Neuron (in vitro differentiated cells): ENCODE measurements around the gene LBP.
"Not testable (repeated sequence)": the region's sequence is repeated elsewhere in the genome, so short reads cannot be mapped to it uniquely, and the experiment has no call there.

Source experiments
- H2AFZ ChIP-seq: one replicate; pipeline ENCODE4 v1.6.1; 2013; ENCODE audit warnings: low read depth, mild to moderate bottlenecking, inconsistent platforms, low read length, moderate library complexity
- H3K27me3 ChIP-seq: one replicate; pipeline ENCODE4 v1.6.1; 2013; ENCODE audit warnings: low read length; ENCODE audit not compliant: insufficient read depth
- H3K36me3 ChIP-seq: one replicate; pipeline ENCODE4 v1.6.1; 2013; ENCODE audit warnings: low read length; ENCODE audit not compliant: insufficient read depth
- H3K4me1 ChIP-seq: one replicate; pipeline ENCODE4 v1.6.1; 2013; ENCODE audit warnings: low read length; ENCODE audit not compliant: insufficient read depth
- H3K4me3 ChIP-seq: 2 replicates; pipeline ENCODE4 v1.5.1; 2013; ENCODE audit warnings: mild to moderate bottlenecking, low read length, moderate library complexity
- H3K9me3 ChIP-seq: one replicate; pipeline ENCODE4 v1.6.1; 2013; ENCODE audit warnings: low read length

Gene LBP

DNA sequence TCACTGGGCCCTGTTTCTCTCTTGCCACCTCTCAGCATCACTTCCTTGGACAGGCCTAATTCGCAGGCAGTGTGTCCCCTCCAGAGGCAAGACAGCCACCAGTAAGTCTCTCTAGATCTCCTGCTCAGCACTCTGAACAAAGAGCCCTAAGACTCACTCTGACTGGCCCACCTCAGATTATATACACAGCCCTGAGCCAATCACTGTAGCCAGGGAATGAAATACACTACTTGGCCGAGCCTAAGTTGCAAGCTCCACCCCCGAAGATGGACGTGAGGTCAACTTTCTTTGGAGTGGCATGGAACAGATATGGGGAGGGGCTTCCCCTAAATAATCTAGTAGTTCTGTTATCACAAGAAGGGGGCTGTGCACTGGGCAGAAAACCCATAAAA lies 38.2 kb upstream of the LBP start:
- H3K4me3 ChIP-seq = no peak overlapping the region
- no peak overlapping the region for H2AFZ ChIP-seq
- H3K27me3 ChIP-seq = peaks cover 13% of the 10 kb centered on the region
- H3K36me3 ChIP-seq = no peaks in the 10 kb centered on the region
- peaks cover 5% of the 10 kb centered on the region for H3K4me1 ChIP-seq
- H3K9me3 ChIP-seq = no peaks in the 10 kb centered on the region

GRCh38 chr20:38308447-38308846 lies 37.8 kb upstream of the LBP start:
- Histone ChIP-seq H2AFZ (no peak overlapping the region), H3K4me1 (peaks cover 1% of the 10 kb centered on the region), H3K4me3 (no peak overlapping the region), H3K9me3 (no peaks in the 10 kb centered on the region), H3K36me3 (no peaks in the 10 kb centered on the region), H3K27me3 (peaks cover 13% of the 10 kb centered on the region)

GRCh38 chr20:38311091-38311490 lies 35.2 kb upstream of the LBP start:
- Histone ChIP-seq H3K27me3 (peaks cover 13% of the 10 kb centered on the region), H3K4me3 (no peak overlapping the region), H3K36me3 (no peaks in the 10 kb centered on the region), H2AFZ (no peak overlapping the region), H3K4me1 (no peaks in the 10 kb centered on the region), H3K9me3 (no peaks in the 10 kb centered on the region)

- Histone ChIP-seq H3K4me3 (no peak overlapping the region), H3K36me3 (no peaks in the 10 kb centered on the region), H3K27me3 (peaks cover 13% of the 10 kb centered on the region), H3K9me3 (no peaks in the 10 kb centered on the region), H2AFZ (no peak overlapping the region), H3K4me1 (no peaks in the 10 kb centered on the region)
Measured at GRCh38 chr20:38311491-38311890, 34.8 kb upstream of the LBP start.

- Histone ChIP-seq H3K27me3 (peaks cover 13% of the 10 kb centered on the region), H3K4me3 (no peak overlapping the region), H3K36me3 (no peaks in the 10 kb centered on the region), H3K9me3 (no peaks in the 10 kb centered on the region), H2AFZ (no peak overlapping the region), H3K4me1 (no peaks in the 10 kb centered on the region)
Measured at GRCh38 chr20:38313676-38314075, 32.6 kb upstream of the LBP start.

DNA sequence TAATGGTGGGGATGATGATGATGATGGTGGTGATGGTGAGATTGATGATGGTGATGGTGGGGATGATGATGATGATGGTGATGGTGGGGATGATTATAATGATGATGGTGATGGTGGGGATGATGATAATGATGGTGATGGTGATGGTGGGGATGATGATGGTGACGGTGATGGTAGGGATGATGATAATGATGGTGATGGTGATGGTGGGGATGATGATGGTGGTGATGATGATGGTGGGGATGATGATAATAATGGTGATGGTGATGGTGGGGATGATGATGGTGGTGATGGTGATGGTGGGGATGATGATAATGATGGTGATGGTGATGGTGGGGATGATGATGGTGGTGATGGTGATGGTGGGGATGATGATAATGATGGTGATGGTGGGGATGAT lies 31.9 kb upstream of the LBP start:
- not testable (repeated sequence) for H3K9me3 ChIP-seq, H3K4me3 ChIP-seq, H3K36me3 ChIP-seq, H2AFZ ChIP-seq, H3K4me1 ChIP-seq
- peaks cover 11% of the 10 kb centered on the region for H3K27me3 ChIP-seq

- Histone ChIP-seq H2AFZ (no peak overlapping the region), H3K9me3 (no peaks in the 10 kb centered on the region), H3K4me3 (no peak overlapping the region), H3K36me3 (no peaks in the 10 kb centered on the region), H3K27me3 (peaks cover 7% of the 10 kb centered on the region), H3K4me1 (no peaks in the 10 kb centered on the region)
Measured at GRCh38 chr20:38315290-38315966, 30.9 kb upstream of the LBP start.

DNA sequence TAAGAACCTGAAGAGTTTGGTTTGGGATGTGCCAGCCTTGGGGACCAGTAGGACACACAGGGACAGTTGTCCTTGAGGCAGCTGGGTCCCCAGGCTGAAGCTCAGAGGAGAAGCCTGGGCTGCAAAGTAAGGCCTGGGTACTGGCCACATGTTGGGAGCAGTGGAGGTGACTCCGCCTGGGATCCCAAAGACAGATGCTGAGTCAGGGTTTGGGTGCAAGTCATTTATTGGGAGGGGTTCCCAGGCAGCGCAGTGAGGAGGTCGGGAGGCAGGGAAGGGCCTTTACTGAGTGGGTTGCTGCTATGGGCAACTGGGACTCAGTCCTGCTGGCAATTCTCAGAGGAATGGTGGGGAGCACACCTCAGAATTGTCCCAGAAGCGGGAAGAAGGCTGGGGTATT lies 29.9 kb upstream of the LBP start:
- Histone ChIP-seq H3K4me3 (no peak overlapping the region), H3K9me3 (no peaks in the 10 kb centered on the region), H3K4me1 (no peaks in the 10 kb centered on the region), H3K36me3 (no peaks in the 10 kb centered on the region), H2AFZ (no peak overlapping the region), H3K27me3 (peaks cover 2% of the 10 kb centered on the region)

- no peak overlapping the region for H3K4me3 ChIP-seq
- H3K27me3 ChIP-seq = no peaks in the 10 kb centered on the region
- no peak overlapping the region for H2AFZ ChIP-seq
- H3K36me3 ChIP-seq = no peaks in the 10 kb centered on the region
- H3K4me1 ChIP-seq = no peaks in the 10 kb centered on the region
- no peaks in the 10 kb centered on the region for H3K9me3 ChIP-seq
Measured at GRCh38 chr20:38317422-38317821, 28.9 kb upstream of the LBP start.

GRCh38 chr20:38320221-38320620 lies 26.1 kb upstream of the LBP start:
- no peaks in the 10 kb centered on the region for H3K36me3 ChIP-seq
- no peak overlapping the region for H2AFZ ChIP-seq
- no peak overlapping the region for H3K4me3 ChIP-seq
- no peaks in the 10 kb centered on the region for H3K4me1 ChIP-seq
- H3K9me3 ChIP-seq = no peaks in the 10 kb centered on the region
- H3K27me3 ChIP-seq = no peaks in the 10 kb centered on the region

GRCh38 chr20:38321959-38322598 lies 24.2 kb upstream of the LBP start:
- no peaks in the 10 kb centered on the region for H3K9me3 ChIP-seq
- no peak overlapping the region for H2AFZ ChIP-seq
- no peaks in the 10 kb centered on the region for H3K36me3 ChIP-seq
- no peaks in the 10 kb centered on the region for H3K27me3 ChIP-seq
- H3K4me1 ChIP-seq = no peaks in the 10 kb centered on the region
- H3K4me3 ChIP-seq = no peak overlapping the region

DNA sequence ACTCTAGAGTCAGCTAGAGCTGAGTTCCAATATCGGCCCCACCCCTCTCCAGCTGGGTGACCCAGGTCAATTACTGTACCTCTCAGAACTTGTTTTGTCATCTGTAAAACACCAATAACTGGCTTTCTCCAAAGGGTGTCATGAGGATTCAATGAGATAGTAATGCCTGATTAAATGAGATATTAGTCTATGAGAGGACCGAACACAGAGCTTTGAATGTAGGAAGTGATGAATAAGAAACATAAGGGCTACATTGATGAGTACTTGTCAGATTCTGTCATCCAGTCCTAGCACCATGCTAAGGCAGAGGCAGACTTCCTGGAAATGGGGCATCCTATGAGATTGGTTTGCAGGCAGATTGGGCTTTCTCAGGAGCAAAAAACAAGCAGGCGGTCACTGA lies 22.1 kb upstream of the LBP start:
- H3K9me3 ChIP-seq = no peaks in the 10 kb centered on the region
- no peaks in the 10 kb centered on the region for H3K4me1 ChIP-seq
- H3K27me3 ChIP-seq = no peaks in the 10 kb centered on the region
- H3K4me3 ChIP-seq = no peak overlapping the region
- H3K36me3 ChIP-seq = no peaks in the 10 kb centered on the region
- H2AFZ ChIP-seq = no peak overlapping the region

DNA sequence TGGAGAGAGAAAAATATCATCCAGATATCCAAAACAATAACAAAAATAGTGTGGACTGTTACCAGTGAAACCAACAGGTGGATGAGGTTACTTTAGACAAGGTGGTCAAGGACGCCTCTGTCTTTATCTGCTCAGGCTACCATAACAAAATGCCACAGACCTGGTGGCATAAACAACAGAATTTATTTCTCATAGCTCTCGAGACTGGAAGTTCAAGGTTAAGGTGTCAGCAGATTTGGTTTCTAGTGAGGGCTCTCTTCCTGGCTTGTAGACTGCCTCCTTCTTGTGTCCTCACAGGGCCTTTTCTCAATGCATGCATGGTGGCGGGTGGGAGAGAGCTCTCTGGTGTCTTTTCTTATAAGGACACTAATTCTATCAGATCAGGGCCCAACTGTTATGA lies 21.1 kb upstream of the LBP start:
- Histone ChIP-seq H3K9me3 (no peaks in the 10 kb centered on the region), H2AFZ (no peak overlapping the region), H3K27me3 (no peaks in the 10 kb centered on the region), H3K4me3 (no peak overlapping the region), H3K36me3 (no peaks in the 10 kb centered on the region), H3K4me1 (no peaks in the 10 kb centered on the region)

DNA sequence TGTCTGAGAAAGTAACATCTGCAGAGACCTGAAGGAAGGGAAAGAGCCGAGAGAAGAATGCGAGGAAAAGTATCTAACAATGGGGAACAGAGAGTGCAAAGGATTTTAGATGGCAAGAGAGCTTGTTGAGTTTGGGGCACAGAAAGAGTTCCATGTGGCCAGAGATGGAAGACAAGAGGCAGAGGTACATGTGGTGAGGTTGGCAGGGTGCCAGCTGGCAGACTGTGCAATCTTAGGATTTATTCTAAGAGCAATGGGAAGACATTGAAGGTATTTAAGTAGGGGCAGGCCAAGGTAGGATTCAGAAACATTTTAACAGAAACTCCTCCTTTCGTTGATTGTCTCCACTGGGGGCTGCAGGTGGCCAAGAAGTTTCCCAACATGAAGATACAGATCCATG lies 20.4 kb upstream of the LBP start:
- Histone ChIP-seq H3K4me3 (no peak overlapping the region), H3K36me3 (no peaks in the 10 kb centered on the region), H2AFZ (no peak overlapping the region)

More for the DNA sequence above, 20.4 kb upstream of the LBP start:
- no peaks in the 10 kb centered on the region for H3K9me3 ChIP-seq
- no peaks in the 10 kb centered on the region for H3K27me3 ChIP-seq
- H3K4me1 ChIP-seq = no peaks in the 10 kb centered on the region
